GM18861 (cell line): Measurements from ENCODE around the gene OR4D10.

ENCODE experiments used
- ATAC-seq: cut with Tn5 transposase; IDR thresholded peaks from one replicate; pipeline ENCODE4 v1.9.1; 2021; ENCODE audit not compliant: unreplicated experiment

OR4D10 gene

GRCh38 chr11:59523541-59523940 lies 50.4 kb downstream of the OR4D10 start:
- no peak for ATAC-seq

GRCh38 chr11:59528711-59529110 lies 55.6 kb downstream of the OR4D10 start:
- ATAC-seq: no peak
